OCI-LY7 (cell line): ENCODE data around the gene RAB3D.

Experiments used
- EZH2phosphoT487 ChIP-seq: fragments of 200-600 bp; sonication (generic); IDR thresholded peaks from 2 replicates; pipeline ENCODE4 v1.6.1; 2018; ENCODE audit warnings: low read depth, borderline replicate concordance, mild to moderate bottlenecking, mixed run types, antibody characterized with exemption, low read length, moderate library complexity, mixed read lengths
- TF ChIP-seq, protein P1 (sequence below): fragments of 200-600 bp; sonication (generic); conservative IDR thresholded peaks from 2 replicates; pipeline ENCODE4 v1.5.1; 2014; ENCODE audit warnings: mild to moderate bottlenecking, antibody characterized with exemption, low read length, moderate library complexity, mixed read lengths

DNA sequence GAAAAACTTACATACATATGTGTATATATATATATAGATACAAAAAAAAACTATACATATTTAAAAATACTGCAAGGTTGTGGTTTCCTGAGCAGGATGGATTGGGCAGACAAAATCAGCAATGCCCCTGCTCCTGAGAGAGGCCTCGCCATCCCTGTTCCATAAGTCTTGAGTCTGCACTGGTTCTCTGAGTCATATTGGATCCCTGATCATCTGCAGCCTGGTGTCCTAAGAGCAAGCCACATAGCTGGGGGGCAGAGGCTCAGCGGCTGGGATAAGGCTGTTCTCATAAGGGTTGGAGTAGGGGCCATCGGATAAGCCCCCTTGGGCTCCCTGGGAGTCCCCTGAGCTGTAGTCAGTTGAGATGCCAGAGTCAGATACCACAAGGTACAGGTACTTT lies 38.3 kb upstream of the RAB3D start:
- TF ChIP-seq, protein P1, sequence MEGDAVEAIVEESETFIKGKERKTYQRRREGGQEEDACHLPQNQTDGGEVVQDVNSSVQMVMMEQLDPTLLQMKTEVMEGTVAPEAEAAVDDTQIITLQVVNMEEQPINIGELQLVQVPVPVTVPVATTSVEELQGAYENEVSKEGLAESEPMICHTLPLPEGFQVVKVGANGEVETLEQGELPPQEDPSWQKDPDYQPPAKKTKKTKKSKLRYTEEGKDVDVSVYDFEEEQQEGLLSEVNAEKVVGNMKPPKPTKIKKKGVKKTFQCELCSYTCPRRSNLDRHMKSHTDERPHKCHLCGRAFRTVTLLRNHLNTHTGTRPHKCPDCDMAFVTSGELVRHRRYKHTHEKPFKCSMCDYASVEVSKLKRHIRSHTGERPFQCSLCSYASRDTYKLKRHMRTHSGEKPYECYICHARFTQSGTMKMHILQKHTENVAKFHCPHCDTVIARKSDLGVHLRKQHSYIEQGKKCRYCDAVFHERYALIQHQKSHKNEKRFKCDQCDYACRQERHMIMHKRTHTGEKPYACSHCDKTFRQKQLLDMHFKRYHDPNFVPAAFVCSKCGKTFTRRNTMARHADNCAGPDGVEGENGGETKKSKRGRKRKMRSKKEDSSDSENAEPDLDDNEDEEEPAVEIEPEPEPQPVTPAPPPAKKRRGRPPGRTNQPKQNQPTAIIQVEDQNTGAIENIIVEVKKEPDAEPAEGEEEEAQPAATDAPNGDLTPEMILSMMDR = no peak
- TF ChIP-seq EZH2phosphoT487 = no peak
